GM18867 (cell line): ENCODE measurements around the gene DHRS9.

Experiments
- ATAC-seq: cut with Tn5 transposase; IDR thresholded peaks from one replicate; pipeline ENCODE4 v1.9.1; 2021; ENCODE audit warnings: mild to moderate bottlenecking, moderate library complexity; ENCODE audit not compliant: unreplicated experiment

DHRS9 gene

DNA sequence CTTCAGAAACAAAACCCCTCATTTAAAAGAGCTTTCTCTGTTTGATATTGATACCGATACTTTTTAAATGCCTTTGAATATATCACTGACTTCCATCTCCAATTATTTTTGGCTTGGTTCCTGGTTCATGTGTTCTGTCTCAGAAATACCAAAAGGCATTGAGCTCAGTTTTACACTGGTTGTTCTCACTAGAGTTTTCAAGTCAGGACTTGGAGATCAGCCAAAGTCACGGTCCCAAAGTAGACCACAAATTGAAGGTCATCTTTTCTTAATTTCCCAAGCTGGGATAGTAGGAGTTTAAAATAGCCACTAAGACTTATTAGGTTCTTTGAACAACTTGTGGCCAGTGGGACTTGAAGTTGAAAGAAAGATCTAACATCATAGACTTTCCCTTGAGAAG lies 24.2 kb downstream of the DHRS9 start:
- no peak for ATAC-seq

DNA sequence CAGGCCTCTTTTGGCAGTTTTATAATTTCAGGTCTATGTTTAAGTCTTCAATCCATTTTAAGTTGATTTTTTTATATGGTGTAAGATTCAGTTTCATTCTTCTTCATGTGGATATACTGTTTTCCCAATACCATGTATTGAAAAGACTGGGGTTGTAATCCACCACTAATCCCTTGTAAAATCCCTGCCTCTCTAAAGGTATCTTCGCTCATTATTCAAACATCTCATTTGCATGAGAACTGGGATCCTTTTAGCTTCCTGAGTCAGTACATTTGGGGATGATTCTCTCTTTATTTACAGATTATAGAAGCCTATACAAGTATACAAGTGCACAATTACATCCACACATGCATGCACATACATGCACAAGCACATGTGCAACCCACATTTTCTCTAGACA lies 25.3 kb downstream of the DHRS9 start:
- no peak for ATAC-seq

DNA sequence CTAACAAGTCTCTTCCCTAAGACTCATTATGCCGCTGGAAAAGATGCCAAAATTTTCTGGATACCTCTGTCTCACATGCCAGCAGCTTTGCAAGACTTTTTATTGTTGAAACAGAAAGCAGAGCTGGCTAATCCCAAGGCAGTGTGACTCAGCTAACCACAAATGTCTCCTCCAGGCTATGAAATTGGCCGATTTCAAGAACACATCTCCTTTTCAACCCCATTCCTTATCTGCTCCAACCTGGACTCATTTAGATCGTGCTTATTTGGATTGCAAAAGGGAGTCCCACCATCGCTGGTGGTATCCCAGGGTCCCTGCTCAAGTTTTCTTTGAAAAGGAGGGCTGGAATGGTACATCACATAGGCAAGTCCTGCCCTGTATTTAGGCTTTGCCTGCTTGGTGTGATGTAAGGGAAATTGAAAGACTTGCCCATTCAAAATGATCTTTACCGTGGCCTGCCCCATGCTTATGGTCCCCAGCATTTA lies 26.3 kb downstream of the DHRS9 start:
- no peak for ATAC-seq

DNA sequence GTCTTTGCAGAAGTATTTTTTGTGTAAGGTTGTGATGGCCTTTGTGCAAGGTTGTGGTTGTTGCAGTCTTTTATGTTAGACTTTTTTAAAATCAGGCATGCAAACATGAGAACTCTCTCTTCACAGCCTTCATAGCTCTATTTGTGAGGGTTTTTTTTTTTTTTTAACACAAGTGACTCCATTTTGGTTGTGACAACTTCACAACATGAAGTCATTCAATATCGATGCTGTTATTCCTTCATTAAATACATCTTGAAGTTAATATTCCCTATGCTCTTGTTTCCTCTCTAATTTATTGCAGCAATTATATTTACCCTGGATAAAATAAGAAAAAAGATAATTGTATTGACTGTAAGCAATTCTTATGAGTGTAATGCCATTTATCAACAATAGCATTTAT lies 35.5 kb downstream of the DHRS9 start:
- no peak for ATAC-seq

DNA sequence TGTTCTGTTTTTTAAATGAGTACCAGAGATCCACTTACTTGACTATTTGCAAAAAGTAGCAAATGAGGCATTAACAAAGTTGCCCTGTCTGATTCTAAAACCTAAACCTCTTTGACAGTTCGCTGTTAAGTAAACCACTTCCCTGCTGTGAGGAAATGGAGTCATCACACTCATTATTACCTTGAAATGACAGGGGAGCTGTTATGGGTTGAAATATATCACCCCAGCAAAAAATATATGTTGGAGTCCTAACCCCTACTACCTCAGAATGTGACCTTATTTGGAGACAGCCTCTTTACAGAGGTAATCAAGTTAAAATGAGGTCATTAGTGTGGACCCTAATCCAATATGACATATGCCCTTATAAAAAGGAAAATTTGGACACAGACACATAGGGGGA lies 36.1 kb downstream of the DHRS9 start:
- ATAC-seq, result no peak

DNA sequence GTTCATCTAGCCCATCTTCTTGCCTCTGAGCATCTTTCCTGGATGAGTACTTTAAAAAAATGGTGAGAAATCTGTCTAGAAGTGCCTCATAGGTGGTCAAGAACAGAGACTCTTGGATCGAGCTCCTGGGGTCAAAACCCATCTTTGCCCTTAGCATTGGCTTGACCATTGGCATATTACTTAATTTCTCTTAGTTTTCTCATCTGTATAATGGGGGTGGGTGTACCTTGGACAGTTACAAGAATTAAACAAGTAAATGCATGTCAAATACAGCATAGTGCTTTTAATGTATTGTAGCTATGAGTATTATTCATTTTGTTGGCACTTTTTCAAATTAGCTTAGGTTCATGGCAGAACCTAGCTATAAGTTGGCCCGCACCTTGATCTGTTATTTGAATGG lies 36.8 kb downstream of the DHRS9 start:
- no peak for ATAC-seq

DNA sequence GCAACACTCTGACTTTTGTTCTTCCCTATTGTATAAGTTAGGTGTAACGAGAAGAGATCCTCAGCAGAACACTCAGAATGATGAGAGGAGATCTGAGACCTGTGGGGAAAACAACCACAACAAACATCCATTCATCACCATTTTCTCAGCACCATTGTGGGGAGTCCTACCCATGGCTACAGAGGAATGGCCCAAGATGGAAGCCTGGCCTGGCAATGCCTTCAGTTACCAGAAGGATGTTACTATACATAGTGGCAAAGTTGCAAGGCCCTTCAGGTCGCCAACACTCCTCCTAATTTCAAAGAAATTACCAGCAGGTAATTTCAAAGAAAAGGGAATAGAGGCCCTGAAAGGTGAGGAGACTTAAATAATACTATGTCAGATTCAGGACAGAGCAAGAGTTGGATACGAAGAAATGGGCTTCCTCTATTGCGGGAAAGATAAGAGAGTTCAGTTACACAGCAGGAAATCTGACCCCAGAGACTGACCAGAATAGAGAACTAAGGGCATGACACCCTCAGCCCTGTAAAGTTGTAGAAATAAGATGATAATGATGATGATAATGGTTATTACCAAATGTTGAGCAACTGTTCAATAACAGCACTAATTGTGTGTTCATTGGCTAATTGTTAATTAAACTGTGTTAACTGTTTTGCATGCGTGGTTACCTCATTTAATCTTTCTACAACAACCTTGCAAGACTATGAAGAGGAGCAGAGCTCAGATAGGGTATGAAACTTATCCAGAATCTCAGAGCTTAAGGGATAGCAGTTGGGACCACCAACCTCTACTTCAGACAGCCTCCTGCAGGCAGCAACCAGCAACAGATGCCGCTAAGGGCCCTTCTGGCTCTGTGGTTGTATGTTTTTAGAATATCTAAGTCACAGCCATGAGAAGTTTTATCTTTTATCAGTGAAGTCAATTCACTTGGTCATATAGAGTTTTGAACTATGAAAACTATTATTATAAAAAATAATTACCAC lies 37.5 kb downstream of the DHRS9 start:
- no peak for ATAC-seq

DNA sequence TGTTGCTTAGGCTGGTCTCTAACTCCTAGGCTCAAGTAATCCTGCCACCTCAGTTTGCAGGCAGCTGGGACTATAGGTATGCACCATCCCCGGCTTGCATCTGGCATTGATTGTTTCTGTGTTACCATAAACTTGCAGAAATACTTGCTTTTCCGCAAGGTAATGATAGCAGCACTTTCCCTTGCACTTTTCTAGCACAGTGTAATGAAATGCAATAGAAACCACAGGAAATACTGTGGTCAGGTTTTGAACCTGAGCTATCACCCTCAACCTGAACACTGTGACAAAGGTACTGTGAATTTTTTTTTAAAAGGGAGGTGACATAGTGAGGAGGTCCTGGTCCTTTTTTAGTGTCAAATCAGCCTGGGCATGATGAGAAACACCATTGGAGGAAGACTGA lies 38.3 kb downstream of the DHRS9 start:
- peak; percentile 93 for ATAC-seq

DNA sequence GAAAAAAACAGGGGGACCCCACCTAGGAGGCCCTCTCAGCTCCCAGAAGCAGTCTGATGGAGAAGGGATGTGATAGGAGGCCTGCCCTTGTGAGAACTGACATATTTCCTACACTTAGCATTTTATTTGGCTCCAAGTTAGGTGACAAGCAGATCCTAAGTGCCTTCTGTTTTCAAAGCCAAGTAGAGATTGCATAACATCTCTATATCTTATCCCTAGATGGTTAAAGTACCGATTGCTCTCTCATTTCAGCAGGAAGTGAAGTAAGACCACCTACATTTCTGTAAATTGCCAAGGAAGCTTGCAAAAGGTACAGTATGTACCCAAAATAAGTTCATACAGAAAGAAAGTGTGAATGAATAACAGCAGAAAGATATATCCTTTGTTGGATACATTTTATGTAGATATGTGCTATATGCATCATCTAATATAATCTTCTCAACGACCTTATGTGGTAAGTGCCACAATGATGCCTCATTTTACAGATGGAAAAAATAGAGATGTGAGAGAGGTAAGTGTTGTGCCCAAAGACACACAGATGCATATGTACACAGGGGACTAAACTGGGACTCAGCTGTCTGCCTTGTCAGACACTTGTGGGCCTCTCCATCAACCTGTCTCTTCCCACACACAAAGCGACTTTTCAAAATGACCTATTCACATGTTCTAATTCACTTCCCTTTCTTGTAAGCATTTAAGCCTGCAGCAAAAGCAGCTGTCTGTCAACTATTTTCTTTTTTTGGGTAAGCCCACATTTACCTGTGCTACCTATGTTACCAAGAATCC lies 38.9 kb downstream of the DHRS9 start:
- peak; percentile 28 for ATAC-seq

DNA sequence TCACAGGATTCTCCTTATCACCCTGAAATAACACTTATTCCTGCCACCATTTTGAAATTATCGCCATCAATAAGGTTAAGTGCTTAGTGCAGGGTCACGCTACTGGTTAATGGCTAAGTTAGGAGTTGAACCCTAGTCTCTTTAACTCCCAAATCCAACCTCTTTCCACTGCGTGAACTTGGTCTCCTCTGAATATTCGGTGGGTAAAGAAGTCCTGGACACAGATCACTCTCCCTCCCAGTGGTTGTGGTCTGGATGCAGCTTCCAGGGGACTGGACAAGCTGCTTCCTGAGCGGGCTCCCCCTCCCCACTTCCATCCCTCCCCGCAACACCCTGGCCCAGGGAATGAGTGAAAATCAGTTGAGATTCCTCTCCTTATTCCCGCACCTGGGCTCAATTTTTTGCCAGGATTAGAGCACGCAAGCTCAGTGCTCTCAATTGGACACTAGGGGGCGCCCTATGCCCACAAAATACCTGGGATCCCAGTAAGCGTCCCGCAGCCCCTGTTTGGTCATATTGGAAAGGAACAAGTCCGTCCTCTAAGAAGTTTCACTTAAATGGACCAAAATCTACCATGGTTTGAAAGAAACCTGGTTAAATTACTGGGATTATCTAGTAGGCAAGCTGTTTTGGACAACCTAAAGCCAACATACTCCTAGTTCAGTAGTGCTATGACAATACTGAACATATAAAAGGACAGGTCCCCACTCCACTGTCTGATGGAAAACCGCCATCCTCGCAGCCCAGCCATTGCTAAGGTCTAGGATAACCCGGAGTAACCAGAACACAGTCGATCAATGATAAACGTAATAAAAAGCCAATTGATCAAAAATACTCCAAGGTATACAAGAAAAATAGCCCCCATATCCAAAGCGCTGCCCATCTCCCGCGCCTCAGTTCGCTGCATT lies 40.4 kb downstream of the DHRS9 start:
- ATAC-seq, result peak; percentile 45

DNA sequence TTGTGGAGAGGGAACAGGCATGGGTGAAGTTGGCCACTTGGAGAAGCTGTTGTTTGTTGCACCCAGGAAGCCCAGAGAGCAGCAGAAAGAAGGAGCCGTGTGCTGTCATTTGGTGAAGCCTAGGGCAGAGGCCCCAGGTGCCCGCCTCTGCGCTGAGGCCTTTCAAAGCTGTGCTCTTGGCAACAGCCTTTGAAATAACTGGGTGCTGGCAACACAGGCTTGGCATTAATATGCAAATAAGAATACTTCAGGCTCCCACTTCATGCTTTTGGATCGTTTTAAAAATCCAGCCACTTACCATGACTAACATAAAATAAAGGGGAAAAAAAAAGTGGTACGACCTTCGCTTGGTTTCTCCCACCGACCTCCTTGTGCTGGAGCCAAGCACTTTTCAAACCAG lies 41.1 kb downstream of the DHRS9 start:
- no peak for ATAC-seq

DNA sequence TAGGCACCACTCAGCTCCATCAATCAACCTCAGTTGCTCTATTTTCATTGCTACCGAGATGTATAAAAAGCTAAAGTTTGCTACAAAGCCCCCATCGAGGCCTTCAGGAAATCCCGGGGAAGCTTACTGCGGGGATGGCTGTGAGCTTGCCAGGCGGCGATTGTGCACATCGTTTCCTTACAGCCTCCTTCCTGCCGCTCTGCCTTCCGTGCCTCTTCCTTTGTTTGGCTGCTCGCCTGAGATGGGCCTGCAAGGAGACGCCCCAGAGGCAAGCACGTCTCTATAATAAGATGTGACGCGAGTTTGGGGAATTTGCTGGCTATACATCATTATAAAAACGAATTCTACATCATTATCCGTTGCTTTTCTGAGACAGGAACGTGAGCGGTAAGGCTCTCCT lies 41.6 kb downstream of the DHRS9 start:
- no peak for ATAC-seq

DNA sequence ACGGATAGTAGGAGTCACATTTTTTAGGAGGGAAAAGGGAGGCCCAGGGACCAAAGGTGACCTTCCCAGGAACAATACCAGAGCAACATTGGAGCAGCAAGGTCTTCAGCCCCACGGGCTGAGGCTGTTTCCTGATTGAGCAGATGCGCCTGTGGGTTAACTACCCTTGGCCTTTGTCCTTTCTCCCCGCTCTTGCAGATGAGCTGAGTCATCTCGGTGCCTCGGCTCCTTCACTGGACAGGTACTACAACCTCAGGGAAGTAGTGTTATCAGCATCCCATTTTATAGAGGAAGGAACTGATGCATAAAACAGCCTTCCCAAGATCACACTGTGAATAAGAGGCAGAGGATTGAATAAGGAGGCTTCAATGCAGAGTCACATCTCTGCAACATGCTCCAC lies 43.5 kb downstream of the DHRS9 start:
- ATAC-seq, result no peak

DNA sequence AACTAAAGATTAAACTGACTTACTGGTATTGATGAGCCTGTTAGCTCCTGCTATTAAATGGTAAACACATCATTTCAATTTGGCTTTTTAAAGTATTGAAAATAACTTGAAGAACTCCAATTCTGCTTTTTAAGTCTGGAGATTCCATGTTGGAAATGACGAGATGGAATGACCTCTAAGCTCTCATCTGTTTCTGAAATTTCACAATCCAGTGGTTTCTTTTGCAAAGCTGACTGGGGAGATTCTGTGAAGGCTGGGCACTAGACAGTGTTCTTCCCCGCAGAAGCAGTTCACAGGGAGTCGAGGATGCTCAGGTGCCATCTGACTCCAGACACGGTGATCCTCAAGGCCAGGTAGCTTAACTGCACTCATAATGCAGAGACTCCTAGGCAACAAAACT lies 44.7 kb downstream of the DHRS9 start:
- ATAC-seq, result no peak

DNA sequence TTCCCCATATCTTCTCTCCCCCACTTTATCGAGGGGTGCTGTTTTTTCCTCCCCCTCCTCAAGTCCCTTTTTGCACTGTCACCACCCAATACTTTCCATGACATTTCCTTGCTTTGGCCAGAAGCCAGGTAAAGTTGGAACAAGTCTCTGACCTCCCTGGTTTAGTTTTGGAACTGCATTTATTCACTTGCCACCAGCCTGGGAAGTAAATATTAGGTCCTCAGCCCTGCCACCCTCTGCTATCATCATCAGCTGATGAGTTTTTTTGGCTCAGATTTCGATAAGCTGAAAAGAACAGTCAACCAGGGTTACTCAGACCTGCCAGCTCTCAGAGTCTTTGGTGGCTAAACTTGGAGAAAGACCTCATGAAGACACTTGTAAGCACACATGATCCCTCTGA lies 47.0 kb downstream of the DHRS9 start:
- ATAC-seq, result no peak

DNA sequence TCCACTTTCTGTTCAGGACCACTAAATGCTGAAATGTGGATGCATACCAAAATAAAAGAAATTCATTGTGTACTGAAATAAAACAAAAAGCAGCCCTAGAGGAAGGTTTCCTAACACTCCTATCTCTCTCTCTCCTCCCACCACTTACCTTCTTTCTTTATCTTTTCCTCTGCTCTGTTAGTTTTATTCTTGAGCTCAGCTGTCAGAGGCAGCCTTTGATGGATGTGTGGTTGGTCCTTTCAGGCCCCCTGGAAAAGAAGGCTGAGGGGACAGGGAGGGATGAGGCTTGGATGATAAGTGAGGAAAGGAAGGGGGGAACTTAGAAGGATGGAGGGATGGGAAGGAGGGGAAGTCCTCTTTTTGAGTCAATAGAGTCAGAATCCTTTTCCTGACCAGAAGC lies 47.6 kb downstream of the DHRS9 start:
- no peak for ATAC-seq

DNA sequence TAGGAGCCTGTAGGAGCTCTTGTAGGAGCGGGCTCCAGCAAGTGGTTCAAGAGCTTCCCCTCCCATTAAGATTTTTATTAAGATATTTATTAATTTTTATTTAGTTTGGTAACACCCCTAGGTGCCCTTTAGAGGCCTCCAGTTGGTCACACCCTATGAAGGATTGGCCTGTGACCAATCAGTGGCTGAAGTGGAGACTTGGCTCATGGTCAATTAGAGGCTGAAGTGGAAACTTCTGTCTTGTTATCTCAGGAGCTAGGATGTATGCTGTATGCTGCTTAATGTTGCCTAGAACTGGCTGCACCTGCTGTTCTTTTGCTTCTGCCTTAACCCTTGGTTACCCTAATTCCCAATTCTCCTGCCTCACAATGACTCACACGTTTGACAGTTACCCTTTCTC lies 48.7 kb downstream of the DHRS9 start:
- no peak for ATAC-seq

DNA sequence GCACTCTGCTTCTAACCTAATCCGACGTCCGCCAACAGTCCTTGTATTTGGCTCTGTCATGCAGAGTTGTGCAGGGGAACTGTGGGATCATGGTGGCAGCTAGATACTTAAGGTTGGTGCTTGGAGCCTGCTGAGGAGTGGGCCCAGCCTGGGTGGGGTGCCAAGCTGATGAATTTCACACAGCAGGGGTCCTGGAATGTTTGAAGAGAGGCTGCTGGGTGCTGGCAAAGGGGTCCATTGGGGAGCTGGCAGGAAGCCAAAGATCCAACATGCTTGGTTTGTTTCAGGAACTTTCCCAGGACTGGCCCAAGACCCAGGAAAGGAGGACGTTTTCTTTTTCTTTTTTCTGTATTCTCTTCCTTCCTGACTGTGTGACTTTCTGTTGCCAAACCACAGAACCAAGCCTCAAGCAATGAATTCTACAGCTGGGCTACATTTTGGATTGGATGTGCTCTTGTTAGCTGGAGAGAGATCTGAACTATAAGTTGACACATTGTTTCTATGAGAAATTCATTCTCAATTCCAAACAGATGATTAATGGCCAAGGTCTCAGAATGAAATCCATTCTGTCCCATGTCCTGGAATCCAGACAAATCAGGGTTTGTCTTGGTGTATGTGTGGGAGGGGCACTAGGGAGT lies 49.9 kb downstream of the DHRS9 start:
- ATAC-seq, result no peak

DNA sequence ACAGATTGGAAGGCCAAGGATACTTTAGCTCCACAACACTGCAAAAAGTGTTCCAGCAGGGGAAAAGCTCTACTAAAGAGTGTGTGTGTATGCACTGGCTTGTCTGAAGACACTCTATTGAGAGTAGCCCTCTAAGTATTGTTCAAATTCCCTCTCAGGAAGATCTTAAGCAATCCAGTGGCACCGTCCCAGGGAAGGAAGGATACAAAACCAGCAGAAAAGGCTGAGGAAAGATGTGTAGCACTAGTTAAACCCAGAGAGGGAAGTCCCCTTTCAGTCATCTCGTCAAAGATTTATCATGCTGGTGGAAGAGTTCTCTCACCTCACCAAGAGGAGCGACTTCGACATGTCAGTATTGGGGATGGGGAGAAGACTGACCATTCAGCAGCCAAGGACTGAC lies 50.5 kb downstream of the DHRS9 start:
- ATAC-seq, result no peak

DNA sequence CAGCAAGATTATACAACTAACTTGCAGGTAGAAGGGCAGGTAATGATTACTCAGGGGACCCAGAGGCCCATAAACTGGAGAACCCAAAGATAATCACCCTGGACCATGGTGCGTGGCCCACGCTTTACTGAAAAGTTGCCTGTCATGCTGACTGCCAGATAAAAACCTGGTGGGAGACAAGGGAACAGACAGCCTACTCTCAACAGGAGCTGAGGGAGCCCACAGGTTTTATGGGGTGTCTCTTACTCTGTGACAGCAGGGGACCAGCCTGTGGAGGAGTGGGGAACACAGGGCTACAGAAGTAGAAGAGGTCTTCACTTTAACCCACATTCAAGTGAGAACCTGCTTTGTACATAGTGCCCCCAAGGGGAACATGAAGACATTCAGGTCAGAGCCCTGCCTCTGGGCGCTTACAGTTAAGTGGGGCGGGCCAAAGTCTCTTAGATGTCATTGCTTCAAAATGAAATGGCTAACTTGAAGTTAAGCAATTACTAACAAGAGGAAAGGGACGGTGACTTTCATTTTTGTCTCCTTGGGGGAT lies 60.4 kb downstream of the DHRS9 start:
- no peak for ATAC-seq
